ENCODE data around the gene HELB.

DNA sequence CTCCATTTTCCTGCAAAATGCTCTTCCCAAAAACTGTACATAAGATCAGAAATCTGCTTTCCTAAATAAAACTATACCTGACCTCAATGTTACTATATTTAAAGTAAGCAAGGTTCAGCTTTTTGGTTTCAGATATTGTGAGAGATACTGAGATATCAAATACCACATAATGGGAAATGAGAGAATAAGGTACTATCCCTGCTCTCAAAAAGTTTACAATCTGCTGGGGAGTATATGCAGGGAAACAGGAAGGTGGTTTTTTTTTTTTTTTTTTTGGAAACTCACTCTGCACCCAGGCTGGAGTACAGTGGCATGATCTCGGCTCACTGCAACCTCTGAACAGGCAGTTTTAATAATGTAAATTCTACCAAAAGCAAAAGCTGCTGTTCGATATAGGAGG is 49.0 kb downstream of the HELB start:
- TF ChIP-seq ZBED1 (IDR thresholded peaks at IDR 0.05; ENCODE audit: borderline replicate concordance) (no peak), BACH1 (IDR thresholded peaks at IDR 0.05; ENCODE audit: borderline replicate concordance) (no peak), GABPA (IDR thresholded peaks at IDR 0.05; ENCODE audit: low read depth) (no peak), POLR2AphosphoS5 (IDR thresholded peaks at IDR 0.05; ENCODE audit: low read length) (no peak), POLR2A (IDR thresholded peaks at IDR 0.05; ENCODE audit: low read depth, low read length) (no peak), ZNF217 (IDR thresholded peaks at IDR 0.05) (no peak), NFYB (IDR thresholded peaks at IDR 0.05; ENCODE audit: insufficient read depth, low read depth, low read length) (no peak)
- TF ChIP-seq, protein P1, sequence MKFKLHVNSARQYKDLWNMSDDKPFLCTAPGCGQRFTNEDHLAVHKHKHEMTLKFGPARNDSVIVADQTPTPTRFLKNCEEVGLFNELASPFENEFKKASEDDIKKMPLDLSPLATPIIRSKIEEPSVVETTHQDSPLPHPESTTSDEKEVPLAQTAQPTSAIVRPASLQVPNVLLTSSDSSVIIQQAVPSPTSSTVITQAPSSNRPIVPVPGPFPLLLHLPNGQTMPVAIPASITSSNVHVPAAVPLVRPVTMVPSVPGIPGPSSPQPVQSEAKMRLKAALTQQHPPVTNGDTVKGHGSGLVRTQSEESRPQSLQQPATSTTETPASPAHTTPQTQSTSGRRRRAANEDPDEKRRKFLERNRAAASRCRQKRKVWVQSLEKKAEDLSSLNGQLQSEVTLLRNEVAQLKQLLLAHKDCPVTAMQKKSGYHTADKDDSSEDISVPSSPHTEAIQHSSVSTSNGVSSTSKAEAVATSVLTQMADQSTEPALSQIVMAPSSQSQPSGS (IDR thresholded peaks at IDR 0.05; ENCODE audit: low read length): no peak
- TF ChIP-seq, protein P2, sequence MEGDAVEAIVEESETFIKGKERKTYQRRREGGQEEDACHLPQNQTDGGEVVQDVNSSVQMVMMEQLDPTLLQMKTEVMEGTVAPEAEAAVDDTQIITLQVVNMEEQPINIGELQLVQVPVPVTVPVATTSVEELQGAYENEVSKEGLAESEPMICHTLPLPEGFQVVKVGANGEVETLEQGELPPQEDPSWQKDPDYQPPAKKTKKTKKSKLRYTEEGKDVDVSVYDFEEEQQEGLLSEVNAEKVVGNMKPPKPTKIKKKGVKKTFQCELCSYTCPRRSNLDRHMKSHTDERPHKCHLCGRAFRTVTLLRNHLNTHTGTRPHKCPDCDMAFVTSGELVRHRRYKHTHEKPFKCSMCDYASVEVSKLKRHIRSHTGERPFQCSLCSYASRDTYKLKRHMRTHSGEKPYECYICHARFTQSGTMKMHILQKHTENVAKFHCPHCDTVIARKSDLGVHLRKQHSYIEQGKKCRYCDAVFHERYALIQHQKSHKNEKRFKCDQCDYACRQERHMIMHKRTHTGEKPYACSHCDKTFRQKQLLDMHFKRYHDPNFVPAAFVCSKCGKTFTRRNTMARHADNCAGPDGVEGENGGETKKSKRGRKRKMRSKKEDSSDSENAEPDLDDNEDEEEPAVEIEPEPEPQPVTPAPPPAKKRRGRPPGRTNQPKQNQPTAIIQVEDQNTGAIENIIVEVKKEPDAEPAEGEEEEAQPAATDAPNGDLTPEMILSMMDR (IDR thresholded peaks at IDR 0.05 in 2 of 3, conservative IDR thresholded peaks at IDR 0.05 in 1 of 3; ENCODE audit: control insufficient read depth in 2 of 3, extremely low read depth in 1 of 3, insufficient read depth in 1 of 3, low read depth in 3 of 3, low read length in 3 of 3): no peak
